NCI-H1092 (cell line): ENCODE measurements around the gene PSMD2.
"Not testable (repeated sequence)": the region's sequence is repeated elsewhere in the genome, so short reads cannot be mapped to it uniquely, and the experiment has no call there.

Experiments used
- DNase-seq: peaks from one replicate; lab custom pipeline; 2025; lab: John Stamatoyannopoulos, UW

The PSMD2 gene

DNA sequence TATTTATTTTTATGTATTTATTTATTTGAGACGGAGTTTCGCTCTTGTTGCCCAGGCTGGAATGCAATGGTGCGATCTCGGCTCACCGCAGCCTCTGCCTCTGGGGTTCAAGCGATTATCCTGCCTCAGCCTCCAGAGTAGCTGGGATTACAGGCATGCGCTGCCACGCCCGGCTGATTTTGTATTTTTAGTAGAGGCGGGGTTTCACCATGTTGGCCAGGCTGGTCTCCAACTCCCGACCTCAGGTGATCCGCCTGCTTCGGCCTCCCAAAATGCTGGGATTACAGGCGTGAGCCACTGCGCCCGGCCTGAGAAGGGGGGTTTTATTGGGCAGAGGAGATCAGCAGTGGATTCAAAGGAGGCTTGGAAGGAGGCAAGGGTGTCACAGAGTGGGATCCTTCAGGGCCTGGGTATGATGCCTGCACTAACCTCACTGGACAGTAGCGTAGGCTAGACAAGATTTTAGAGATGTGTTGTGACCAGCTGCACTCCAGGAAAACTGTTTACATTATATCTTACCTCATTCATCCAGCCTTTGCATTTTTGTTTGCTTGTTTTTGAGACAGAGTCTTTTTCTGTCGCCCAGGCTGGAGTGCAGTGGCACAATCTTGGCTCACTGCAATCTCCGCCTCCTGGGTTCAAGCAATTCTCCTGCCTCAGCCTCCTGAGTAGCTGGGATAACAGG is 40.6 kb downstream of the PSMD2 start:
- DNase-seq: not testable (repeated sequence)

DNA sequence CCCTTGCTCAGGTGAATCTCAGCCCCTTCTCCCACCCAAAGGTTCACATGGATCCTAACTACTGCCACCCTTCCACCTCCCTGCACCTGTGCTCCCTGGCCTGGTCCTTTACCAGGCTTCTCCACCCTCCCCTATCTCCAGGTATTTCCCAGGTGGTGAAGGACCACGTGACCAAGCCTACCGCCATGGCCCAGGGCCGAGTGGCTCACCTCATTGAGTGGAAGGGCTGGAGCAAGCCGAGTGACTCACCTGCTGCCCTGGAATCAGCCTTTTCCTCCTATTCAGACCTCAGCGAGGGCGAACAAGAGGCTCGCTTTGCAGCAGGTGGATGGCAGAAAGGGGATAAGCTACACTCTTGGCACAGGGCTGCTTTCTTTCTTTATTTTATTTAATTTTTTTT is 42.9 kb downstream of the PSMD2 start:
- no peak for DNase-seq

DNA sequence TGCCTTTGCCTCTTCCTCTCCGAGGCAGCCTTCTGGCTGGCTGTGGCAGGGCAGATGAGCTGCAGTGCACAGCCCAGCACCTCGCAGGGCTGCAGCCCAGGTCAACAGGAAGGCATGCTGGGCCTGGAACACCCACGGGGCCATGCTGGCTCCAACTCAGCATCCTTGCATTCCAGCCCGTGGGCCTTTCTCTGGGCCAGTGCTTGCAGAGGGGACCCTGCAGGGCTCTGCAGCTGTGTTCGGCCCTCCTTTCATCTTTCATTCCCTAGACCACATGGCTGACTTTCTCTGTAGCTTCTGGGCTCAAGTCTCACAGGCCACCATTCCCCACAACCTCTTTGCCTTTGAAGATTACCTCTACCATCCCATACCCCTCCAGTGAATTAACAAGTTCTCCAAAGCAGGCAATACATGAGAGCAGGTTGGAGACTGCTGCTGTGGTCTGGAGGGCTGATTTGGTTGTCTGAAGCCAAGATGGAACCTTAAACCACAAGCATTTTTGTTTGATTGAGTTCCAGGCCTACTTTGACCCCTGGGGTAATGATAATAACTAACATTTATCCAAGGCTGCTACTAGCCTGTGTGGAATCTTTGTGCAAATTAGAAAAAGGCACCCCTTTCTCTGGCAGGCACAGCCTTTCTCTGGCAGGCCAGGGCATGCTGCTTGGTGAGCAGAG is 44.3 kb downstream of the PSMD2 start:
- no peak for DNase-seq

GRCh38 chr3:184344579-184345316 is 45.7 kb downstream of the PSMD2 start:
- no peak for DNase-seq

DNA sequence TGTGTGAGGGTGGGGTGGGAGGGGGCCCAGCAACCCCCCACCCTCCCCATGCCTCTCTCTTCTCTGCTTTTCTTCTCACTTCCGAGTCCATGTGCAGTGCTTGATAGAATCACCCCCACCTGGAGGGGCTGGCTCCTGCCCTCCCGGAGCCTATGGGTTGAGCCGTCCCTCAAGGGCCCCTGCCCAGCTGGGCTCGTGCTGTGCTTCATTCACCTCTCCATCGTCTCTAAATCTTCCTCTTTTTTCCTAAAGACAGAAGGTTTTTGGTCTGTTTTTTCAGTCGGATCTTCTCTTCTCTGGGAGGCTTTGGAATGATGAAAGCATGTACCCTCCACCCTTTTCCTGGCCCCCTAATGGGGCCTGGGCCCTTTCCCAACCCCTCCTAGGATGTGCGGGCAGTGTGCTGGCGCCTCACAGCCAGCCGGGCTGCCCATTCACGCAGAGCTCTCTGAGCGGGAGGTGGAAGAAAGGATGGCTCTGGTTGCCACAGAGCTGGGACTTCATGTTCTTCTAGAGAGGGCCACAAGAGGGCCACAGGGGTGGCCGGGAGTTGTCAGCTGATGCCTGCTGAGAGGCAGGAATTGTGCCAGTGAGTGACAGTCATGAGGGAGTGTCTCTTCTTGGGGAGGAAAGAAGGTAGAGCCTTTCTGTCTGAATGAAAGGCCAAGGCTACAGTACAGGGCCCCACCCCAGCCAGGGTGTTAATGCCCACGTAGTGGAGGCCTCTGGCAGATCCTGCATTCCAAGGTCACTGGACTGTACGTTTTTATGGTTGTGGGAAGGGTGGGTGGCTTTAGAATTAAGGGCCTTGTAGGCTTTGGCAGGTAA is 46.5 kb downstream of the PSMD2 start:
- DNase-seq: no peak

GRCh38 chr3:184346480-184347190 is 47.6 kb downstream of the PSMD2 start:
- DNase-seq: no peak

- no peak for DNase-seq
These were observed 48.4 kb downstream of the PSMD2 start for GRCh38 chr3:184347321-184348056.

DNA sequence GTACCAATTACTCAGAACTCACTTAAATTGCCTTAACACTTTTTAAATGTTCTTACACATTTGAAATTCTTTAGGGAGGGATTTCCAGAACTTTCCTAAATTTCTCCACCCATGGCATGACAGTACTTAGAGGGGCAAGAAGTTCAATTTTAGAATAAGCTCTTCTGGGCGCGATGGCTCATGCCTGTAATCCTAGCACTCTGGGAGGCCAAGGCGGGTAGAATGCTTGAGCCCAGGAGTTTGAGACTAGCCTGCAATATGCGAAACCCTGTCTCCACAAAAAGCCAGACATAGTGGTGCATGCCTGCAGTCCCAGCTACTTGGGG is 49.0 kb downstream of the PSMD2 start:
- no peak for DNase-seq

DNA sequence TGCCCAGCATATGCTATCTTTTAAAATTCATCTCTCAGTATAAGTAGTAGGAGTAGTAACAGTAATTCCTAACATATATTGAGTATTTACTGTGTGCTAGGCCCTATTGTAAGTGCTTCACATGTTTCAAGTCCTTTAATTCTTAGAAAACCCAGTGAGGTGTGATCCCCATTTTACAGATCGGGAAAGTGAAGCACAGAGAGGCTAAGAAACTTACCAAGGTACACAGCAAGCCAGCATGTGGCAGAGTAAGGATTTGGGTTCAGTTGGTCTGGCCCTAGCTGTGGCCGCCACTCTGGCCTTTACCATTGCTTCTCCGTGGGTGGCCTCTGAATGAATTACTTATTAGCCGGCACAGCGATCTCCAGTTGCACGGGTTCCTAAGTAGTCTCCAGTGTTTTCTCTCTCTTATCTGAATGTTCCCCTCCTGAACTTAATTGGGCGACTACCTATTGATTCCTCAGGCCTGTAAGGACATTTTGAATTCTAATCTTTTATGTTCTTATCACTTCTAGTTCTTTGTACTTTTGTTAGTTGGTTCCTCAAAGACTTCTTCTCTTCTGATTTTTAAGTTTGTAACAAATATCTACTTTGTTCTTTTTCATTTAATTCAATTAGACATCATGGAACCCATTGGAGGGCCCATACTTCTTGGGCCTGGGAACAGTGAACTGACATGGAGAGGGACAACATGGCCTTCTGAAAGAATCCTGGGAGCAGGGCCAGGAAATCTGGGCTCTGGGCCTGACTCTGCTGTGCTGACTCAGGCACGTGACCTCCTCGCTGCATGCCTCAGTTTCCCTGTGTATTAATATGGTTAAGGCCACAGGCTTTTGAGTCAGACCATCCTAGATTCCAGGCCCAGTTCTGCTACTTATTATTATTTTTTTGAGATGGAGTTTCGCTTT is 50.8 kb downstream of the PSMD2 start:
- DNase-seq: no peak

- no peak for DNase-seq
These were observed 51.6 kb downstream of the PSMD2 start for GRCh38 chr3:184350618-184351017.

GRCh38 chr3:184351511-184352148 is 52.6 kb downstream of the PSMD2 start:
- DNase-seq: no peak

DNA sequence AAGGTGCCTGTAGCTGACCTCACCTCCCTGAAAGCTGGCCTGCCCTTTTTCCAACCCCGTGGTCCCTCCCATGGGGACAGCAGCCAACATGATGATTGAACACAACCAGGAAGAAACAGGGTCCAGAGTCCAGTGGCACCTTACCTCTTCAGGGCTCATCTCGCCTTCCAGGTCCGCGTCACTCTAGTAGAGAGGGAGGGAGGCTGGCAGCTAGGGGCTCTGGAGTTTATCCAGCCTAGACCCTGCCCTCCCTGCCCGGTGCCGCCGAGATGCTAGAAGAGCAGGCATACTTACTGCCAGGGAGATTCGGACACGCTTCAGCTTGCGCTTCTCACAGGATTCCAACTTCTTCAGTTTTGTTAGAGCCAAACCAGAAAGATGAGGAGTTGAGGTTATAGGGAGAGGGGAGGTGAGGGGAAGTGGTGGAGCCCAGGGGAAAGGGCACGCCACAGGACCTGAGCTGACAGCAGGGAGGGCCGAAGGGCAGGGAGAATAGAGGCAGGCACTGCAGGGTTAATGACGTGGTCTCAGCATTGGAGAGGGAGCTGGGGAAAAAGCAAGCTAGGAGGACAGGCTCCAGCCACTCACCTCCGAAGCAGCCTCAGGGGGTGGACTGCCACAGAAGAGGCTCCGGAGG is 53.2 kb downstream of the PSMD2 start:
- DNase-seq: no peak

DNA sequence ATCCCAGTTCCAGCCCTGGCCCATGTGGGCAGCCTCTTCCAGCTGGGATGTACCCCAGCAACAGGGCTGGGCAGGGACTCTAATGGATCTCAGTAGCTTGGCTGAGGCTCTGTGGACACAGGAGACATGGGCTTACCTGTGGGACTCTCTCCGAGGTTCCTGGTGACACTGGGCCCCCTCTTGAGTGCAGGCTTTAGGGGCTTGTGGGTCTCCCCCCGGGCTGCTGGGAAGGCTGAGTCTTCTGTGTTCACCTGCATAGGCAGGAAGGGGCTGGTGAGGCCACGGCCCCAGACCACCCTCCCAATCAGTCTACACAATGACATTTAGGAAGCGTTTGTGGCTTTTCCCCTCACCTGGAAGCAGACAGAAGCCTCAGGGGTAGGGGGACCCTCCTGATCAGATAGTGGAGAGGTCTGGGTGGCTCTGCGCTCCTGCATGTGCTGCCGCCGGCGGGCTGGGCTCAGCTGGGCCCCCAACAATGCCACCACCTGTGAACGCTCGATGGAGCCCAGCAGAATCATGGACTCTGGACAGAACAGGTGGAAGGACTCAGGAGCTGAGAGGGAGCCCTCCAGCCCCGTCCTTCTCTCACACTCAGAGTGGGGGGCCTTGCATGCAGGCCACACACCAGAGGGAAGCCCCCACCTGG is 54.0 kb downstream of the PSMD2 start:
- DNase-seq: no peak

DNA sequence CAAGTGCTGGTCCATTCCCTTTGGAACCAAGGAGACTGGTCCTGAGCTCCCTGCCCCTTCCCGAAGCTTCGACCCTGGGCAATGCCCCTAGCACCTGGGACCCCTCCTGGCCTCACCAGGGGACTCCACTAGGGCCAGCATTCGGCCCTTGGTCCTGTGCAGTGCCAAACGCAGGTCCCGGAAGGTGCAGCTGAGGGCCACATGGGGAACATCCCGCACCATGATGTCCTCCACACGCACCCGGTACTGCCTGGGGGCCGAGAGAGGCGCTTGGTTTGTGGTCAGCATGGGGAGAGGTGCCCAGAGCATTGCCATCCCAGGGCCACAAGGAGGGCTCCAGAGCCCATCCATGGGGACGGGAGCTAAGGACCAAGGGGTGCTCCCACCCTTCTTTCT is 54.5 kb downstream of the PSMD2 start:
- no peak for DNase-seq

GRCh38 chr3:184354121-184354728 is 55.2 kb downstream of the PSMD2 start:
- no peak for DNase-seq

- DNase-seq: no peak
These were observed 55.7 kb downstream of the PSMD2 start for GRCh38 chr3:184354754-184355153.

GRCh38 chr3:184355261-184356040 is 56.4 kb downstream of the PSMD2 start:
- DNase-seq: no peak
